Ishikawa (cell line): ENCODE data around the gene GTF2H2C.

Experiments used
- EGR1 ChIP-seq: IDR thresholded peaks from 2 replicates; pipeline ENCODE4 v1.6.1; 2012
- EP300 ChIP-seq: IDR thresholded peaks from 2 replicates; pipeline ENCODE4 v1.6.1; 2012; ENCODE audit warnings: borderline replicate concordance
- NFIC ChIP-seq: IDR thresholded peaks from 2 replicates; pipeline ENCODE4 v1.6.1; 2012
- TEAD4 ChIP-seq: IDR thresholded peaks from 2 replicates; pipeline ENCODE4 v1.6.1; 2012

DNA sequence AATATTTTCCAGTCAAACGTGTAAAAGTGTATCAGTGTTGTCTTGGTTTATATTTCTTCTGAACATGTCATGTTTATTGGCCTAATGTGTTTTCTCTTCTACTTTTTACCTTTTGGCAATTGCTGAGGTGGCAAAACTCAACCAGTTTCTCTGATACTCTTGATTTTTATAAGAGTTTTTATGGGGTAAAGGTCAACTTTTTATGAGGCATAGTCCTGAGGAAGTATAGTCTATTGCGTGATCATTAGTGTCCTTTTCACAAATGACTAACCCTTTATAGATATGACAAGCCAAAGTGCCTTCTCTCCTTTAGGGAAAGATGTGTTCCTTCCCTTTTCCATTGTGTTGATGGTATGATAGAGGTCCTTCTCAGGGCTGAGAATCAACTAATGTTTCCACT is 34.5 kb upstream of the GTF2H2C start:
- TF ChIP-seq EGR1 (no peak), EP300 (no peak), NFIC (no peak), TEAD4 (no peak)
